Suprapubic skin (tissue), 4 donors: ENCODE measurements around the gene CALML5. TPM values are rescaled to one million over a fixed set of nuclear protein-coding genes. Genes with fewer than 3 reads are reported as not detected.
A peak's percentile ranks its signal among the peaks of the same experiment; 100 is the strongest.

Source experiments
- DNase-seq, 2 donors: peaks; one replicate each; pipeline ENCODE4 v3.0.0-alpha.2; 2019; ENCODE audit warnings: low spot score in 2 of 2
- H3K27ac ChIP-seq: fragments of 200-600 bp; sonication (generic); one replicate; pipeline ENCODE4 v1.5.1; 2019
- H3K27me3 ChIP-seq: fragments of 200-600 bp; sonication (generic); one replicate; pipeline ENCODE4 v1.5.1; 2019
- H3K36me3 ChIP-seq: fragments of 200-600 bp; sonication (generic); one replicate; pipeline ENCODE4 v1.5.1; 2019
- H3K4me1 ChIP-seq: fragments of 200-600 bp; sonication (generic); one replicate; pipeline ENCODE4 v1.5.1; 2019
- H3K4me3 ChIP-seq: fragments of 200-600 bp; sonication (generic); one replicate; pipeline ENCODE4 v1.5.1; 2019; ENCODE audit warnings: mild to moderate bottlenecking
- H3K9me3 ChIP-seq: fragments of 200-600 bp; sonication (generic); one replicate; pipeline ENCODE4 v1.5.1; 2019
- CTCF ChIP-seq, 2 donors: fragments of 200-600 bp in 1 of 2; fragments of 450-650 bp in 1 of 2; sonication (generic) in 1 of 2; IDR thresholded peaks; one replicate each; pipeline ENCODE4 v1.5.1; 2016 to 2019; ENCODE audit warnings: antibody characterized with exemption in 2 of 2, mild to moderate bottlenecking in 1 of 2, moderate library complexity in 1 of 2
- EP300 ChIP-seq: sonication (generic); formaldehyde crosslinking; IDR thresholded peaks from one replicate; pipeline ENCODE4 v1.6.1; 2017; ENCODE audit warnings: antibody characterized with exemption
- POLR2A ChIP-seq, 2 donors: fragments of 450-650 bp; IDR thresholded peaks; one replicate each; pipeline ENCODE4 v1.6.1; 2017; ENCODE audit warnings: antibody characterized with exemption in 2 of 2, mild to moderate bottlenecking in 2 of 2, moderate library complexity in 2 of 2
- POLR2AphosphoS5 ChIP-seq, 3 donors: sonication (generic); formaldehyde crosslinking; IDR thresholded peaks; one replicate each; pipeline ENCODE4 v1.6.1; 2017; ENCODE audit warnings: antibody characterized with exemption in 3 of 3
- WGBS: methylation state at CpG from one replicate; pipeline ENCODE4 v1.1.5; 2018; 5-methylcytosine and 5-hydroxymethylcytosine counted together
- total RNA-seq, 4 donors: library from RNA; depleted of rRNA; stranded (reverse); fragments of >200 nt; gene quantifications; one replicate each; pipeline ENCODE4 v1.1.0, GENCODE V29; 2016

Gene CALML5
- total RNA-seq, 4 donors from 2014 or later: 429 to 3,135 (median 2,230) TPM

DNA sequence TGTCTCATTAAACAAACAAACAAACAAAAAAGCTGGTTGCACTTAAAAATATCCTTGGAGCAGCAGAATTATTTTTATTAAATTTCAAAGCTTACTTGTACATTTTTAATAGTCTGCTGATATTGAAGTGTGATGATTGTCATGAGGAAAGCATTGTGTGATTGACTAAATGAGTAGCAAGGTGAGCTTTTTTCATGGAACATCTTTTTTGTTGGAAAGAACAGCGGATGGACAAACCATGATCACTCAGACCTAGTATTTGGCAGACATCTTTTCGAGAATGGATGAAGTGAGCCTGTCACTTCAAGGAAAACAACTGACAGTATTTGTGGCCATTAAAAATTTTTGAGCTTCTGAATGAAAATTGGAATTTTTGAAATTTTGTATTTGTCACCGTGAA lies 19.7 kb upstream of the CALML5 start:
- TF ChIP-seq EP300: no peak
- TF ChIP-seq POLR2AphosphoS5 (IDR thresholded peaks at IDR 0.05): no peak
- TF ChIP-seq CTCF (IDR thresholded peaks at IDR 0.05): no peak
- no peak for TF ChIP-seq POLR2A (IDR thresholded peaks at IDR 0.05)
- Histone ChIP-seq H3K9me3 (no peaks in the 10 kb centered on the region), H3K4me3 (no peak overlapping the region), H3K4me1 (no peaks in the 10 kb centered on the region), H3K27ac (no peak overlapping the region), H3K36me3 (no peaks in the 10 kb centered on the region), H3K27me3 (no peaks in the 10 kb centered on the region)
- DNase-seq: no peak
- 94% methylated on average over 3 of the region's 3 CpGs for WGBS

- TF ChIP-seq CTCF (IDR thresholded peaks at IDR 0.05) (no peak), POLR2AphosphoS5 (IDR thresholded peaks at IDR 0.05) (no peak), EP300 (no peak)
- H3K27ac ChIP-seq: no peak overlapping the region
- DNase-seq: peak in 1 of 2 donors; percentile 28
- H3K27me3 ChIP-seq: no peaks in the 10 kb centered on the region
- no peak overlapping the region for H3K4me3 ChIP-seq
- H3K4me1 ChIP-seq: peaks cover 9% of the 10 kb centered on the region
- H3K9me3 ChIP-seq: no peaks in the 10 kb centered on the region
- 74% methylated on average over 5 of the region's 5 CpGs for WGBS
- H3K36me3 ChIP-seq: no peaks in the 10 kb centered on the region
Measured at GRCh38 chr10:5518143-5518542, 18.8 kb upstream of the CALML5 start.

DNA sequence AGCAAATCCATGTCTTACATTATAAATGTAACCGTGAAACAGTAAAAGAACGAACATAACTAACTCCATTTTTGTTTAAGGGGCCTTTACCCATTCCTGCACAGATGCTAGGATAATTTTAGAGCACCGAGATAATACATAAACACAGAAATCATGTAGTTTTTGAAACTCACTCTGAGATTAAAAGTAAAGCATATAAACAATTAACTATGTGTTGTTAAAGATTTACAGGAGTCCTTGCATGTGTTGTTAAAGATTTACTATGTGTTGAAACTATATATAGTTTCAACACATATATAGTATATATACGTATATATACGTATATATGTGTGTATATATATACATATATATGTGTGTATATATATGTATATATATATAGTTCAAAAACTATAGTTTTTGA lies 18.2 kb upstream of the CALML5 start:
- WGBS: 87% methylated on average over 5 of the region's 5 CpGs
- Histone ChIP-seq H3K4me3 (no peak overlapping the region), H3K36me3 (no peaks in the 10 kb centered on the region), H3K27me3 (no peaks in the 10 kb centered on the region), H3K9me3 (no peaks in the 10 kb centered on the region), H3K4me1 (peaks cover 15% of the 10 kb centered on the region), H3K27ac (no peak overlapping the region)
- DNase-seq: no peak
- TF ChIP-seq CTCF (IDR thresholded peaks at IDR 0.05) (no peak), EP300 (no peak), POLR2AphosphoS5 (IDR thresholded peaks at IDR 0.05) (no peak), POLR2A (IDR thresholded peaks at IDR 0.05) (no peak)

DNA sequence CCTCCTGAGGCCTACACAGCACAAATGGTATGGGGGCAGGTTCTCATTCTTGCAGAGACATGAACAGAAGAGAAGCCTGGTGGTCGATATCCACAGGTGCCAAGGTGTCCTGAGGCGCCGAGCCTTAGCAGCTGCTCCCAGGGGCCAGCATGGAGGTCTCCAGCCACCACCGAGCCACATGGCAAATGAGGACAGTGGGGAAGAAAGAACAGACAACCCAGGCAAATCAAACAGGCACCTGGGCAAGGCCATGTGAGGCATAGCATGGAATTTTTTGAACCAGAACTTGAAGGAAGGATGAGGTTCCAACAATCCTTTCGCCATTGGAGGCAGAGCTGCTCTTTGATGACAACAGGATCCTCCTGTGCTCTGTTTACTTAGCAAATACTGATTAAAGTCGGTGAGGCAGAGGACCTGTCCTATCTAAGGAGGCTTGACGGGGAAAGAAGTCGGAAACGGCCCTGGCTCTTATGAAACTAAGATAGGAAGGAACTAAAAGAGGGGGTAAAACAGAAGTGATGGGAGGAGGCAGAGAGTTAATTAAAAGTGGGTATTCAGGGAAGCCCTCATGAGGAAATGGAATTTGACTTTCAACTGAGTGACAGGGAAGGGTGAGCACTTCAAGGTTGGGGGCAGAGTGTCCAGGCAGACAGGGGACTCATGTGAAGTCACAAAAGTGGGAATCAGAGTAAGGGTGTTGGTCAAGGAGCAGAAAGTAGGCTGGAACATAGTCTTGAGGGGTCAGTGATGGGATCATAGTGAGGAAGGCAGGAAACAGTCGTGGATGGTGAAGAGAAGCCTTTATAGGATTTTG lies 16.8 kb upstream of the CALML5 start:
- Histone ChIP-seq H3K4me1 (peaks cover 25% of the 10 kb centered on the region), H3K27ac (no peak overlapping the region), H3K36me3 (no peaks in the 10 kb centered on the region), H3K27me3 (no peaks in the 10 kb centered on the region), H3K9me3 (no peaks in the 10 kb centered on the region), H3K4me3 (no peak overlapping the region)
- no peak for DNase-seq
- 79% methylated on average over 9 of the region's 10 CpGs for WGBS
- TF ChIP-seq EP300 (no peak), POLR2AphosphoS5 (IDR thresholded peaks at IDR 0.05) (no peak), POLR2A (IDR thresholded peaks at IDR 0.05) (no peak), CTCF (IDR thresholded peaks at IDR 0.05) (no peak)

- peak in 1 of 2 donors; percentile 44 for DNase-seq
- H3K4me1 ChIP-seq: peaks cover 40% of the 10 kb centered on the region
- no peaks in the 10 kb centered on the region for H3K36me3 ChIP-seq
- no peaks in the 10 kb centered on the region for H3K9me3 ChIP-seq
- no peak overlapping the region for H3K27ac ChIP-seq
- no peak overlapping the region for H3K4me3 ChIP-seq
- no peak for TF ChIP-seq POLR2AphosphoS5 (IDR thresholded peaks at IDR 0.05)
- TF ChIP-seq EP300: no peak
- TF ChIP-seq POLR2A (IDR thresholded peaks at IDR 0.05): no peak
- TF ChIP-seq CTCF (IDR thresholded peaks at IDR 0.05): no peak
- WGBS: 86% methylated on average over 16 of the region's 16 CpGs
- H3K27me3 ChIP-seq: no peaks in the 10 kb centered on the region
Measured at GRCh38 chr10:5514226-5514850, 15.0 kb upstream of the CALML5 start.
